Ishikawa (cell line): ENCODE results near the gene CLDN5.

Experiments used
- CEBPB ChIP-seq: IDR thresholded peaks from 2 replicates; pipeline ENCODE4 v1.6.1; 2012
- CREB1 ChIP-seq: IDR thresholded peaks from 2 replicates; pipeline ENCODE4 v1.6.1; 2012; ENCODE audit warnings: low read depth
- EGR1 ChIP-seq: IDR thresholded peaks from 2 replicates; pipeline ENCODE4 v1.6.1; 2012
- EP300 ChIP-seq: IDR thresholded peaks from 2 replicates; pipeline ENCODE4 v1.6.1; 2012; ENCODE audit warnings: borderline replicate concordance
- FOXM1 ChIP-seq: IDR thresholded peaks from 2 replicates; pipeline ENCODE4 v1.6.1; 2012; ENCODE audit warnings: low read depth, borderline replicate concordance
- MAX ChIP-seq: IDR thresholded peaks from 2 replicates; pipeline ENCODE4 v1.6.1; 2012
- NFIC ChIP-seq: IDR thresholded peaks from 2 replicates; pipeline ENCODE4 v1.6.1; 2012
- RAD21 ChIP-seq: IDR thresholded peaks from 2 replicates; pipeline ENCODE4 v1.6.1; 2012; ENCODE audit warnings: low read depth
- REST ChIP-seq: IDR thresholded peaks from 2 replicates; pipeline ENCODE4 v1.6.1; 2012; ENCODE audit warnings: low read depth, mild to moderate bottlenecking
- TAF1 ChIP-seq: IDR thresholded peaks from 2 replicates; pipeline ENCODE4 v1.6.1; 2012; ENCODE audit warnings: low read depth, mild to moderate bottlenecking
- TCF12 ChIP-seq: IDR thresholded peaks from 2 replicates; pipeline ENCODE4 v1.6.1; 2012; ENCODE audit warnings: low read depth
- TEAD4 ChIP-seq: IDR thresholded peaks from 2 replicates; pipeline ENCODE4 v1.6.1; 2012
- USF1 ChIP-seq: IDR thresholded peaks from 2 replicates; pipeline ENCODE4 v1.6.1; 2012
- YY1 ChIP-seq: IDR thresholded peaks from 2 replicates; pipeline ENCODE4 v1.6.1; 2012; ENCODE audit warnings: low read depth
- ZBTB7A ChIP-seq: IDR thresholded peaks from 2 replicates; pipeline ENCODE4 v1.6.1; 2012; ENCODE audit warnings: low read depth

CLDN5 gene

GRCh38 chr22:19536564-19536963, 12.4 kb upstream of the CLDN5 start:
- TF ChIP-seq EP300 = no peak

GRCh38 chr22:19535001-19535400, 10.8 kb upstream of the CLDN5 start:
- no peak for TF ChIP-seq EP300
- no peak for TF ChIP-seq CREB1
- TF ChIP-seq TEAD4 = no peak
- TF ChIP-seq ZBTB7A = no peak
- TF ChIP-seq YY1 = no peak
- TF ChIP-seq USF1 = no peak
- TF ChIP-seq NFIC = no peak
- no peak for TF ChIP-seq EGR1
- TF ChIP-seq RAD21 = no peak
- TF ChIP-seq REST = no peak
- no peak for TF ChIP-seq FOXM1

GRCh38 chr22:19533857-19534256, 9.6 kb upstream of the CLDN5 start:
- no peak for TF ChIP-seq FOXM1

GRCh38 chr22:19533049-19533626, 8.9 kb upstream of the CLDN5 start:
- no peak for TF ChIP-seq RAD21

GRCh38 chr22:19530751-19531150, 6.5 kb upstream of the CLDN5 start:
- no peak for TF ChIP-seq RAD21
- no peak for TF ChIP-seq FOXM1
- TF ChIP-seq TCF12 = no peak
- TF ChIP-seq CREB1 = no peak
- TF ChIP-seq TAF1 = no peak
- TF ChIP-seq MAX = no peak
- TF ChIP-seq EP300 = no peak
- TF ChIP-seq USF1 = no peak
- no peak for TF ChIP-seq NFIC
- TF ChIP-seq CEBPB = no peak
- no peak for TF ChIP-seq TEAD4
- TF ChIP-seq ZBTB7A = no peak
- no peak for TF ChIP-seq EGR1
- TF ChIP-seq YY1 = no peak
- TF ChIP-seq REST = no peak

- no peak for TF ChIP-seq YY1
- no peak for TF ChIP-seq TAF1
- no peak for TF ChIP-seq EP300
- TF ChIP-seq RAD21 = no peak
- TF ChIP-seq ZBTB7A = no peak
- no peak for TF ChIP-seq FOXM1
- TF ChIP-seq MAX = no peak
- TF ChIP-seq EGR1 = no peak
- no peak for TF ChIP-seq REST
- TF ChIP-seq TCF12 = no peak
- no peak for TF ChIP-seq TEAD4
- no peak for TF ChIP-seq NFIC
- no peak for TF ChIP-seq CEBPB
- no peak for TF ChIP-seq USF1
- TF ChIP-seq CREB1 = no peak
These were observed 5.6 kb upstream of the CLDN5 start for GRCh38 chr22:19529811-19530210.
